Ishikawa (cell line): ENCODE results near the gene SHISA9.

ENCODE experiments used
- CEBPB ChIP-seq: IDR thresholded peaks from 2 replicates; pipeline ENCODE4 v1.6.1; 2012
- CREB1 ChIP-seq: IDR thresholded peaks from 2 replicates; pipeline ENCODE4 v1.6.1; 2012; ENCODE audit warnings: low read depth
- EGR1 ChIP-seq: IDR thresholded peaks from 2 replicates; pipeline ENCODE4 v1.6.1; 2012
- EP300 ChIP-seq: IDR thresholded peaks from 2 replicates; pipeline ENCODE4 v1.6.1; 2012; ENCODE audit warnings: borderline replicate concordance
- FOXM1 ChIP-seq: IDR thresholded peaks from 2 replicates; pipeline ENCODE4 v1.6.1; 2012; ENCODE audit warnings: low read depth, borderline replicate concordance
- MAX ChIP-seq: IDR thresholded peaks from 2 replicates; pipeline ENCODE4 v1.6.1; 2012
- NFIC ChIP-seq: IDR thresholded peaks from 2 replicates; pipeline ENCODE4 v1.6.1; 2012
- RAD21 ChIP-seq: IDR thresholded peaks from 2 replicates; pipeline ENCODE4 v1.6.1; 2012; ENCODE audit warnings: low read depth
- REST ChIP-seq: IDR thresholded peaks from 2 replicates; pipeline ENCODE4 v1.6.1; 2012; ENCODE audit warnings: low read depth, mild to moderate bottlenecking
- TAF1 ChIP-seq: IDR thresholded peaks from 2 replicates; pipeline ENCODE4 v1.6.1; 2012; ENCODE audit warnings: low read depth, mild to moderate bottlenecking
- TCF12 ChIP-seq: IDR thresholded peaks from 2 replicates; pipeline ENCODE4 v1.6.1; 2012; ENCODE audit warnings: low read depth
- TEAD4 ChIP-seq: IDR thresholded peaks from 2 replicates; pipeline ENCODE4 v1.6.1; 2012
- YY1 ChIP-seq: IDR thresholded peaks from 2 replicates; pipeline ENCODE4 v1.6.1; 2012; ENCODE audit warnings: low read depth
- ZBTB7A ChIP-seq: IDR thresholded peaks from 2 replicates; pipeline ENCODE4 v1.6.1; 2012; ENCODE audit warnings: low read depth
- TF ChIP-seq, protein P1 (sequence below): IDR thresholded peaks from 2 replicates; pipeline ENCODE4 v1.6.1; 2012

SHISA9 gene

DNA sequence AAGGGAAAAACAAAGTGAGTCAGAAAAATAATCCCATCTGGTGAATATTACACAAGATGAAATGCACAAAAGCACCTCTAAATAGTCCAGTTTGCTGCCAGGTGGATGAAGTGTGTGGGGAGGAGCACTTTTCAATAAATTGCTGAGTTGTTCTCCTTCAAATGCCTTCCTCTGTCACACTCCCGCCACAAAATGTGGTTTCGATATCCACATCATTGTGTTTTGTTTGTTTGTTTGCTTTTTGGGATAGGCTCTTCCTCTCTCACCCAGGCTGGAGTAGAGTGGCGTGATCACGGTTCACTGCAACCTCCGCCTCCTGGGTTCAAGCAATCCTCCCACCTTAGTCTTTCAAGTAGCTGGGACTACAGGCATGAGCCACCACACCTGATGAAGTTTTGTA lies 24.6 kb upstream of the SHISA9 start:
- TF ChIP-seq TEAD4, result no peak
- TF ChIP-seq ZBTB7A, result no peak
- no peak for TF ChIP-seq RAD21
- TF ChIP-seq YY1, result no peak
- TF ChIP-seq NFIC, result no peak

GRCh38 chr16:12878973-12879372 lies 22.4 kb upstream of the SHISA9 start:
- TF ChIP-seq TAF1 (no peak), EGR1 (no peak), NFIC (no peak), MAX (no peak), CEBPB (no peak), TCF12 (no peak), FOXM1 (no peak), TEAD4 (no peak), CREB1 (no peak)

DNA sequence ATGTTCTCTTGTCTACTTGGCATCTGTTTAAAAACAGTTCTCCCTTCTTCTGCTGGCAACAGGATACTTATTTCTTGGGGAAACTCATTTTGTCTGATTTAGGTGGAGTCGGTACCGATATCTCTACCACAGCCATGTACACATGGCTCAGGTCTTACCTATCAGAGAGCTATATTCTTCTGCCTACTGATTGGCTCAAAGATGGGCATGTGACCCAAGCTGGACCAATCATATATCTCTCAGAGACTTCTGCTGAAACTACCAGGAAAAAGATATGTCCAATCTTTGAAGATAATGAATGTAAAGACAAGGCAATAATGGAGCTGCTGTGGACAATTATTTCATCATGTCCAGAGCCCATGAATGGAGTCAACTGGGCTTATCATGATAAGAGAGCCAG lies 21.6 kb upstream of the SHISA9 start:
- TF ChIP-seq YY1 (no peak), FOXM1 (no peak), TAF1 (no peak), NFIC (no peak), TCF12 (no peak), MAX (no peak), TEAD4 (no peak), REST (no peak), CREB1 (no peak), EGR1 (no peak), CEBPB (no peak), ZBTB7A (no peak), EP300 (no peak), RAD21 (no peak)
- TF ChIP-seq, protein P1, sequence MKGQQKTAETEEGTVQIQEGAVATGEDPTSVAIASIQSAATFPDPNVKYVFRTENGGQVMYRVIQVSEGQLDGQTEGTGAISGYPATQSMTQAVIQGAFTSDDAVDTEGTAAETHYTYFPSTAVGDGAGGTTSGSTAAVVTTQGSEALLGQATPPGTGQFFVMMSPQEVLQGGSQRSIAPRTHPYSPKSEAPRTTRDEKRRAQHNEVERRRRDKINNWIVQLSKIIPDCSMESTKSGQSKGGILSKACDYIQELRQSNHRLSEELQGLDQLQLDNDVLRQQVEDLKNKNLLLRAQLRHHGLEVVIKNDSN, result no peak

DNA sequence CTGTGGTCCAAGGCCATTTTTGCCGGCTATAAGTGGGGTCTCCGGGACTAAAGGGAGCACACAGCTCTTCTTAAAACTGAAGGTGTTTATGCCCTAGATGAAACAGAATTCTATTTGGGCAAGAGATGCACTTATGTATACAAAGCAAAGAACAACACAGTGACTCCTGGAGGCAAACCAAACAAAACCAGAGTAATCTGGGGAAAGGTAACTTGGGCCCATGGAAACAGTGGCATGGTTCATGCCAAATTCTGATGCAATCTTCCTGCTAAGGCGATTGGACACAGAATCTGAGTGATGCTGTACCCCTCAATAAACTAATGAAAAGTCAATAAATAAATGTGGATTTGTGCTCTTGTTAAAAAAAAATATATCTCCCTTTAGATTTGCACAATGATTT lies 20.2 kb upstream of the SHISA9 start:
- TF ChIP-seq TEAD4 (no peak), NFIC (no peak), ZBTB7A (no peak), RAD21 (no peak), EGR1 (no peak)
- TF ChIP-seq, protein P1, result no peak

- TF ChIP-seq NFIC (no peak), CEBPB (no peak), CREB1 (no peak), MAX (no peak), TCF12 (no peak), TAF1 (no peak), YY1 (no peak), REST (no peak)
Measured at GRCh38 chr16:12881740-12882139, 19.7 kb upstream of the SHISA9 start.

DNA sequence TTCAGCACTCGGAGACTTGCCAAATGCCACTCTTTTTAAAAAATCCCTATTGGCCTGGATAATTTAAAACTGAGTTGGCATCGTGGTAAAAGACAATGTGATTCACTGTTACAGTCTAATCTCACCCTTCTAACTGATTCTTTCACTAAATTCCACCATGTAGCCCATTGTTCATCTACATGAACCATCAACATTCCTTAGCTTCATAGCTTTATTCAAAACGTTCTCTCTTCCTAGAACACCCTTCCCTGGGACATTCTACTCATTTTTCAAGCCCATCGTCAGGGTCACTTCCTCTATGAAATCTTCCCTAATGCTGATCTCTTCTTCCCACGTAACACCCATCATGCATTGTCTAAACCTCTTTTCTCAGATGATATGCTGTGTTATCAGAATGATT lies 15.7 kb upstream of the SHISA9 start:
- TF ChIP-seq EP300, result no peak
- no peak for TF ChIP-seq YY1
- no peak for TF ChIP-seq EGR1
- TF ChIP-seq CREB1, result no peak
- no peak for TF ChIP-seq RAD21
- TF ChIP-seq CEBPB, result no peak
- TF ChIP-seq NFIC, result no peak
- no peak for TF ChIP-seq TEAD4
- TF ChIP-seq TCF12, result no peak
- TF ChIP-seq FOXM1, result no peak
- TF ChIP-seq, protein P1, result no peak
- no peak for TF ChIP-seq TAF1
- no peak for TF ChIP-seq ZBTB7A
- no peak for TF ChIP-seq MAX
- no peak for TF ChIP-seq REST
